ENCODE data around the gene RASSF5. TPM values are rescaled to one million over a fixed set of nuclear protein-coding genes. Genes with fewer than 3 reads are reported as not detected.

RASSF5 gene
- total RNA-seq, 2 experiments from 2014 or later: 215 to 218 TPM

DNA sequence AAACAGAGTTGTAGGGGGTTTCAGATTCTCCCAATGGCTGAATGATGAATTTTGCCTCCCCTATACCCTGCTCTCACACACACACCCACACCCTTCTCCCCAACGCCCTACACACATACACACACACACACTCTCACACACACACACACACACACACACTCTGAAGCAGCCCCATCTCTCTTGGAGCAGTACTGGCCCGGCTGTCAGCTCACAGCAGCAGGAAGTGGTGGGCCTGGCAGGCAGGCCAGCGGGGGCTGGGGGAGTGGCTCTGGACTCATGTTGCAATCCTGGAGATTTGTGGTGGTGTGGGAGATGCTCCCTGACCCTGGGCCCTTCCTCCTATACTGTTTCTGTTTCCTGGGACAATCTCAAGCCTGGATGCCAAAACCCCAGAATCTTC is 34.9 kb upstream of the RASSF5 start:
- H3K36me3 Mint-ChIP-seq (ENCODE audit: low read depth): peaks cover 37% of the 10 kb centered on the region

DNA sequence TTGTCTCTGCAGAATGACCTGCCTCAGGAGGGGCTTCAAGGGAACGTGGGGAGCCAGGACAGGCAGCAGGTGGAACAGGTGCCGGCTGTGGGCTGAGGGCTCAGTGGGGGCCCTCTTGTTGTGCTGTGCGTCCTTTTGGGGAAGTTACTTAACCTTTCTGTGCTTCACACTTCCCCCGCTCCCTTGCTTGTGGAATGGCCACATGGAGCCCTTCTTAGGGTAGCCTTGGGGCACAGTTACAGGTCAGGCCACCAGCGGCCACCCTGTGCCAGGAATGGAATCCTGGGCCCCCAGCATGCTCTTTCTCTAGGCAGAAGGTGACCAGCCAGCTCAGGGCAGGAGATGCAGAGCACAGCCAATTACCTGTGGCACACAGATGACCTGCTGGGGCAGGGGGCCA is 34.4 kb upstream of the RASSF5 start:
- peaks cover 37% of the 10 kb centered on the region for H3K36me3 Mint-ChIP-seq (ENCODE audit: low read depth)
- H3K27ac Mint-ChIP-seq: peak overlapping the region; percentile 94
- no peak for DNase-seq
- peaks cover 75% of the 10 kb centered on the region for H3K4me1 Mint-ChIP-seq (ENCODE audit: low read depth)
- ChIA-PET CTCF (no interaction called here), POLR2A (interaction anchor here (0.6 kb wide), 1 partner anchor 989 kb away, joined by 3 read pairs; no protein-coding TSS in a partner anchor)
- no peak for ATAC-seq
- TF ChIP-seq, protein P1, sequence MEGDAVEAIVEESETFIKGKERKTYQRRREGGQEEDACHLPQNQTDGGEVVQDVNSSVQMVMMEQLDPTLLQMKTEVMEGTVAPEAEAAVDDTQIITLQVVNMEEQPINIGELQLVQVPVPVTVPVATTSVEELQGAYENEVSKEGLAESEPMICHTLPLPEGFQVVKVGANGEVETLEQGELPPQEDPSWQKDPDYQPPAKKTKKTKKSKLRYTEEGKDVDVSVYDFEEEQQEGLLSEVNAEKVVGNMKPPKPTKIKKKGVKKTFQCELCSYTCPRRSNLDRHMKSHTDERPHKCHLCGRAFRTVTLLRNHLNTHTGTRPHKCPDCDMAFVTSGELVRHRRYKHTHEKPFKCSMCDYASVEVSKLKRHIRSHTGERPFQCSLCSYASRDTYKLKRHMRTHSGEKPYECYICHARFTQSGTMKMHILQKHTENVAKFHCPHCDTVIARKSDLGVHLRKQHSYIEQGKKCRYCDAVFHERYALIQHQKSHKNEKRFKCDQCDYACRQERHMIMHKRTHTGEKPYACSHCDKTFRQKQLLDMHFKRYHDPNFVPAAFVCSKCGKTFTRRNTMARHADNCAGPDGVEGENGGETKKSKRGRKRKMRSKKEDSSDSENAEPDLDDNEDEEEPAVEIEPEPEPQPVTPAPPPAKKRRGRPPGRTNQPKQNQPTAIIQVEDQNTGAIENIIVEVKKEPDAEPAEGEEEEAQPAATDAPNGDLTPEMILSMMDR (IDR thresholded peaks at IDR 0.05): no peak
- peak overlapping the region; percentile 73 for H3K4me3 Mint-ChIP-seq
- H3K27me3 Mint-ChIP-seq: no peaks in the 10 kb centered on the region
- no peaks in the 10 kb centered on the region for H3K9me3 Mint-ChIP-seq
- intact Hi-C loops (cut with micrococcal nuclease): no loop called here

More for the DNA sequence above, 34.9 kb upstream of the RASSF5 start:
- DNase-seq (peak; percentile 60), ATAC-seq (peak; percentile 23)
- Mint-ChIP-seq H3K27ac (peak overlapping the region; percentile 94), H3K27me3 (no peaks in the 10 kb centered on the region), H3K4me1 (ENCODE audit: low read depth) (peaks cover 79% of the 10 kb centered on the region), H3K4me3 (peak overlapping the region; percentile 73), H3K9me3 (no peaks in the 10 kb centered on the region)
- POLR2A ChIA-PET: interaction anchor here (1.0 kb wide), 1 partner anchor 10 kb away, joined by 3 read pairs; no protein-coding TSS in a partner anchor
- CTCF ChIA-PET: interaction anchor here (3.5 kb wide), 1 partner anchor 11 kb away, joined by 40 read pairs; no protein-coding TSS in a partner anchor
- TF ChIP-seq, protein P1 (IDR thresholded peaks at IDR 0.05): no peak
- intact Hi-C loops (cut with micrococcal nuclease): no loop called here

DNA sequence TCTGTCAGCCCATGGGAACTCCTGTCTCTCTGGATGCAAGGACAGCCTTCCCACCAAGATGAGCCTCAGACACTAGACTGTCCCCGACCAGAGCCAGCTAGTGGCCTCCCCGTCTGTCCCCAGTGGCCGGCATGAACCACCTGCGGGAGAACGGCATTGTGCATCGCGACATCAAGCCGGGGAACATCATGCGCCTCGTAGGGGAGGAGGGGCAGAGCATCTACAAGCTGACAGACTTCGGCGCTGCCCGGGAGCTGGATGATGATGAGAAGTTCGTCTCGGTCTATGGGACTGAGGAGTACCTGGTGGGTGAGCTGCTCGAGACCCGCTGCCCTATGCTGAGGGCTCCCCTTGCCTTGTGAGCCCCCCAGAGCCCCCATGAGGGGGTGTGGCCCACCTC is 31.3 kb upstream of the RASSF5 start:
- TF ChIP-seq, protein P1 (IDR thresholded peaks at IDR 0.05): no peak
- Mint-ChIP-seq H3K4me3 (no peak overlapping the region), H3K27ac (no peak overlapping the region), H3K4me1 (ENCODE audit: low read depth) (peaks cover 60% of the 10 kb centered on the region), H3K36me3 (ENCODE audit: low read depth) (peaks cover 44% of the 10 kb centered on the region), H3K27me3 (no peaks in the 10 kb centered on the region), H3K9me3 (no peaks in the 10 kb centered on the region)
- POLR2A ChIA-PET: no interaction called here
- CTCF ChIA-PET: interaction anchor here (1.2 to 9.2 kb wide), 4 partner anchors 12 to 189 kb away, joined by 3 to 112 read pairs (median 76); no protein-coding TSS in a partner anchor
- no peak for ATAC-seq
- DNase-seq: no peak
- intact Hi-C loops (cut with micrococcal nuclease): no loop called here

DNA sequence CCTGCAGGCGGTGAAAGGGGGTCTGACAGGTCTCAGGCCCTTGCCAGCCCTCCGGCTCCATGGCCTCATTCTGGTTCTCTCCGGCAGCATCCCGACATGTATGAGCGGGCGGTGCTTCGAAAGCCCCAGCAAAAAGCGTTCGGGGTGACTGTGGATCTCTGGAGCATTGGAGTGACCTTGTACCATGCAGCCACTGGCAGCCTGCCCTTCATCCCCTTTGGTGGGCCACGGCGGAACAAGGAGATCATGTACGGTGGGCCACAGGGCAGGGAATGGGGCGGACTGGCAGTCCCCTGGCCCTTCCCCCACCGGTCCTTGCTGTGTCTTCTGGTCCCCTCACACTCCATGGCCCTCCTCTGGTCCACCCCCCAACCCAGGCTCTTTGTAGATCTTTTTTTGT is 30.7 kb upstream of the RASSF5 start:
- POLR2A ChIA-PET: no interaction called here
- CTCF ChIA-PET: interaction anchor here (1.2 to 9.2 kb wide), 5 partner anchors 12 to 189 kb away, joined by 3 to 112 read pairs (median 45); no protein-coding TSS in a partner anchor
- intact Hi-C loops (cut with micrococcal nuclease): no loop called here

DNA sequence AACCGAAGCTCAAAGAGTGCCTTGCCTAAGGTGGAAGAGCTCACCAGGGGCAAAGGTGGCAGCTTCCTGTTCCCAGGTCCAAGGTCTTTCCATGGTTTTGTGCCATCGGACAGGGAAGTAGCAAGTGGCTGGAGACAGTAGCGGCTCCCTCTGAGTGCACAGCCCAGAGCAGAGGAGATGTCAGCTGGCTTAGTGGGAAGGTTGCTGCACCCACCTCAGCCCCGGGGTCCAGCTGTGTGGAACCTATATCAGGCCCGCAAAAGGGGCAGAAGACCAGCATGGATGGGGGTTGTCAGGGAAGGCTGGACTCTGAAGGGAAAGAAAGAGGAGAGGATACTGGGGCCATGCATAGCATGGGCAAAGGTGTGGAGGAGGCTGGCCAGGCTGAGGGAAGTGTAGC is 30.2 kb upstream of the RASSF5 start:
- no peak for ATAC-seq
- H3K4me3 Mint-ChIP-seq: no peak overlapping the region
- H3K4me1 Mint-ChIP-seq (ENCODE audit: low read depth): peaks cover 54% of the 10 kb centered on the region

More for the DNA sequence above, 30.7 kb upstream of the RASSF5 start:
- H3K27me3 Mint-ChIP-seq: no peaks in the 10 kb centered on the region
- ATAC-seq: no peak
- H3K36me3 Mint-ChIP-seq (ENCODE audit: low read depth): peaks cover 46% of the 10 kb centered on the region
- DNase-seq: no peak
- no peak overlapping the region for H3K4me3 Mint-ChIP-seq
- H3K9me3 Mint-ChIP-seq: no peaks in the 10 kb centered on the region
- H3K27ac Mint-ChIP-seq: peak overlapping the region; percentile 34
- H3K4me1 Mint-ChIP-seq (ENCODE audit: low read depth): peaks cover 60% of the 10 kb centered on the region
- TF ChIP-seq, protein P1 (IDR thresholded peaks at IDR 0.05): no peak

More for the DNA sequence above, 30.2 kb upstream of the RASSF5 start:
- Mint-ChIP-seq H3K27me3 (no peaks in the 10 kb centered on the region), H3K9me3 (no peaks in the 10 kb centered on the region), H3K36me3 (ENCODE audit: low read depth) (peaks cover 45% of the 10 kb centered on the region), H3K27ac (peak overlapping the region; percentile 34)
- intact Hi-C loops (cut with micrococcal nuclease): no loop called here
- ChIA-PET POLR2A (interaction anchor here (0.6 kb wide), 1 partner anchor 30 kb away, joined by 3 read pairs; the partner anchor contains the start of gene RASSF5), CTCF (interaction anchor here (1.2 to 9.2 kb wide), 6 partner anchors 13 to 188 kb away, joined by 3 to 112 read pairs (median 43); no protein-coding TSS in a partner anchor)
- TF ChIP-seq, protein P1 (IDR thresholded peaks at IDR 0.05): no peak
- DNase-seq: no peak

Data from activated CD8-positive, alpha-beta T cell treated with anti-CD3 and anti-CD28 coated beads for 36 hours (primary cell).